Measurements from ENCODE around the gene RBMS1. TPM values are rescaled to one million over a fixed set of nuclear protein-coding genes. Genes with fewer than 3 reads are reported as not detected.
A peak's percentile ranks its signal among the peaks of the same experiment; 100 is the strongest.

RBMS1 gene
- total and polyA plus RNA-seq, 12 donors, result 22.6 to 77.7 (median 59.0) TPM

- Histone ChIP-seq H3K4me1 (peaks cover 0 to 39% (median 11%) of the 10 kb centered on the region in 9 donors), H3K9me3 (no peaks in the 10 kb centered on the region), H3K27me3 (no peaks in the 10 kb centered on the region), H3K36me3 (no peaks in the 10 kb centered on the region), H3K27ac (no peak overlapping the region), H3K4me3 (no peak overlapping the region)
- no peak for DNase-seq
- ATAC-seq, result no peak
- TF ChIP-seq, protein P1, sequence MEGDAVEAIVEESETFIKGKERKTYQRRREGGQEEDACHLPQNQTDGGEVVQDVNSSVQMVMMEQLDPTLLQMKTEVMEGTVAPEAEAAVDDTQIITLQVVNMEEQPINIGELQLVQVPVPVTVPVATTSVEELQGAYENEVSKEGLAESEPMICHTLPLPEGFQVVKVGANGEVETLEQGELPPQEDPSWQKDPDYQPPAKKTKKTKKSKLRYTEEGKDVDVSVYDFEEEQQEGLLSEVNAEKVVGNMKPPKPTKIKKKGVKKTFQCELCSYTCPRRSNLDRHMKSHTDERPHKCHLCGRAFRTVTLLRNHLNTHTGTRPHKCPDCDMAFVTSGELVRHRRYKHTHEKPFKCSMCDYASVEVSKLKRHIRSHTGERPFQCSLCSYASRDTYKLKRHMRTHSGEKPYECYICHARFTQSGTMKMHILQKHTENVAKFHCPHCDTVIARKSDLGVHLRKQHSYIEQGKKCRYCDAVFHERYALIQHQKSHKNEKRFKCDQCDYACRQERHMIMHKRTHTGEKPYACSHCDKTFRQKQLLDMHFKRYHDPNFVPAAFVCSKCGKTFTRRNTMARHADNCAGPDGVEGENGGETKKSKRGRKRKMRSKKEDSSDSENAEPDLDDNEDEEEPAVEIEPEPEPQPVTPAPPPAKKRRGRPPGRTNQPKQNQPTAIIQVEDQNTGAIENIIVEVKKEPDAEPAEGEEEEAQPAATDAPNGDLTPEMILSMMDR (IDR thresholded peaks at IDR 0.05), result no peak
- WGBS, 2 donors, result 87 to 94% methylated on average over 2 of the region's 2 CpGs
- intact Hi-C loops (cut with DNase I), result loop anchor here in 1 of 10 donors (5.0 kb wide), 1 partner anchor 473 kb away; no protein-coding TSS in a partner anchor
Measured at GRCh38 chr2:160509016-160509415, 15.4 kb upstream of the RBMS1 start.

- H3K27ac ChIP-seq, result no peak overlapping the region
- DNase-seq (no peak), ATAC-seq (no peak)
- no peaks in the 10 kb centered on the region for H3K9me3 ChIP-seq
- H3K4me3 ChIP-seq, result no peak overlapping the region
- no peaks in the 10 kb centered on the region for H3K27me3 ChIP-seq
- no peaks in the 10 kb centered on the region for H3K36me3 ChIP-seq
- H3K4me1 ChIP-seq, result peaks cover 0 to 35% (median 11%) of the 10 kb centered on the region in 9 donors
- 50 to 71% methylated on average over 2 of the region's 2 CpGs for WGBS, 2 donors
- TF ChIP-seq, protein P1 (IDR thresholded peaks at IDR 0.05), result no peak
- intact Hi-C loops (cut with DNase I), result loop anchor here in 1 of 10 donors (5.0 kb wide), 1 partner anchor 475 kb away; no protein-coding TSS in a partner anchor
Measured at GRCh38 chr2:160507464-160507863, 13.9 kb upstream of the RBMS1 start.

GRCh38 chr2:160507046-160507407 is 13.4 kb upstream of the RBMS1 start:
- no peaks in the 10 kb centered on the region for H3K36me3 ChIP-seq
- peaks cover 0 to 32% (median 11%) of the 10 kb centered on the region in 9 donors for H3K4me1 ChIP-seq
- intact Hi-C loops (cut with DNase I), result loop anchor here in 1 of 10 donors (5.0 kb wide), 1 partner anchor 475 kb away; no protein-coding TSS in a partner anchor
- TF ChIP-seq, protein P1 (IDR thresholded peaks at IDR 0.05), result no peak
- DNase-seq (no peak), ATAC-seq (no peak)
- no peak overlapping the region for H3K4me3 ChIP-seq
- WGBS, 2 donors, result 87 to 98% methylated on average over 3 of the region's 3 CpGs
- H3K27me3 ChIP-seq, result no peaks in the 10 kb centered on the region
- H3K27ac ChIP-seq, result peak overlapping the region in 1 of 10 donors; percentile 3
- H3K9me3 ChIP-seq, result no peaks in the 10 kb centered on the region

GRCh38 chr2:160506371-160507045 is 12.9 kb upstream of the RBMS1 start:
- Histone ChIP-seq H3K9me3 (no peaks in the 10 kb centered on the region), H3K4me3 (no peak overlapping the region), H3K36me3 (no peaks in the 10 kb centered on the region), H3K4me1 (peaks cover 0 to 32% (median 11%) of the 10 kb centered on the region in 9 donors), H3K27ac (peak overlapping the region in 2 of 10 donors; percentile 3 to 57), H3K27me3 (no peaks in the 10 kb centered on the region)
- DNase-seq, result no peak
- intact Hi-C loops (cut with DNase I), result loop anchor here in 1 of 10 donors (5.0 kb wide), 1 partner anchor 476 kb away; no protein-coding TSS in a partner anchor
- TF ChIP-seq, protein P1 (IDR thresholded peaks at IDR 0.05), result no peak
- WGBS, 2 donors, result 94% methylated on average over 9 of the region's 9 CpGs
- ATAC-seq, result no peak
